GM18909 (cell line): ENCODE data around the gene FGFR3.

ENCODE experiments used
- ATAC-seq: cut with Tn5 transposase; IDR thresholded peaks from one replicate; pipeline ENCODE4 v1.9.1; 2021; ENCODE audit warnings: mild to moderate bottlenecking; ENCODE audit not compliant: unreplicated experiment, poor library complexity

The FGFR3 gene

DNA sequence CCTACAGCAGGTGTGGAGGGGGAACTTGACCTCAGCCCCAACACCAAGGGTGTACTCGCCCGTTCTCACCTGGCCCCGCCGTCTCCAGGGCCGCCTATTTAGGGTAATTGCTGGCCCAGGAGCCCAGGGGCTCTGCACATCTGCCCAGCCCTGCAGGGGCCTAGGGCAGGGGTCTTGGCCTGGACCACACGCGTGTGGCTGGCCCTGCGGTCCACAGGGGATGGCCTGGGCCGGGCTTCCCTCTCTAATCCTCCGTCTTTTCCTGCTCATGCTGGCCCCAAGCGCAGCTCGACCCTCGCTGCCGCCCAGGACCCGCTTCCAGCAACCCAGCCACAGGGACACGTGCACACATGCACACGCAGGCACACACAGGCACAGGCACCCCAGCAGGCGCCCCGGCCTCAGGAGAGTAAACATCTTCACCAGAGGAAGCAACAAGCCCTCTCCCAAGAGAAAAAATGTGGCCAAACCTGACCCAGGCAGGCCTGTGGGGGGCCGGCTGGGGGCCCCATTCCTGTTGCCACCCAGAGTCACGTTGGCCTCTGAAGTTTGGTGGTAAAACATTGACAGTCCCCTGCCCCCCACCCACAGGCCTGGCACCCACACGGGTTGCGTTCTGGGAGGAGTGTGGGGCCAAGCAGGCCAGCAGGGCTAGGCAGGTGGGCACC, 24.6 kb upstream of the FGFR3 start:
- ATAC-seq, result no peak

DNA sequence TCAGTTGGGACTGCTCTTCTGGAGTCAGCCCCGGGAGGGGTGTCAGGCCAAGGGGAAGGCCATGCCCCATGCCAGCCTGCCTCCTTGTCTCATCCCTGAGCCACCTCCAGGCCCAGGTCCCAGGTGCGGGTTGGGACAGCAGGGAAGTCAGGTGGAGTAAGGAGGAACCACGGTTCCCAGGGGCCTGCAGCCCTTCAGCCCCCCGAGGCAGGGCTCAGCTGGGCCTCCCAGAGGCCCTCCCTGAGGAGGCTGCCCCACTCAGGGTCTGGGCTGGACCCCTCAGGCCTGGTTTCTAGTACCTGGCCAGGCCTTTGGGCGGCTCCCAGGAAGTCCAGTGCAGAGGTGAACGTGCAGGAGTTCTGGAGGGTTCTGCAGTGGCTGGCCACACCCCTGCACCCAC, 23.4 kb upstream of the FGFR3 start:
- ATAC-seq, result no peak

DNA sequence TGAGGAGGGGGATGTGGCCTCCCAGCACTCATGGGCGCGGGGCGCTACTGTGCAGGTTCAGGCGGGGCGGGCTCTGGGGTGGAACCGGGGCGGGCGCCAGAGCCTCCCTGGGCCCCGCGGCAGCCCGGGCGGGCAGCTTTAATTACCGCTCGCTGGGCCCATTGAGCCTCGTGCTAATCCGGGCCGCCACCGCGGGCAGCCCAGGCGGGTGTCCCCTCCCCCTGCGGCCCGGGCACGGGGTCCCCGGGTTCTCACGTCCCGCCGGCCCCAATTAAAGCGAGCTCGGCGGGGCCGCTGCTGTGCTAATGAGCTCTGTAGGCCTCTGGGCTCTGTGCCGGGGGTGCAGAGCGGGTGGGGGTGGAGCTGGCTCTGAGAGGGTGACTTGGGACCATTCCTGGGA, 22.8 kb upstream of the FGFR3 start:
- no peak for ATAC-seq

DNA sequence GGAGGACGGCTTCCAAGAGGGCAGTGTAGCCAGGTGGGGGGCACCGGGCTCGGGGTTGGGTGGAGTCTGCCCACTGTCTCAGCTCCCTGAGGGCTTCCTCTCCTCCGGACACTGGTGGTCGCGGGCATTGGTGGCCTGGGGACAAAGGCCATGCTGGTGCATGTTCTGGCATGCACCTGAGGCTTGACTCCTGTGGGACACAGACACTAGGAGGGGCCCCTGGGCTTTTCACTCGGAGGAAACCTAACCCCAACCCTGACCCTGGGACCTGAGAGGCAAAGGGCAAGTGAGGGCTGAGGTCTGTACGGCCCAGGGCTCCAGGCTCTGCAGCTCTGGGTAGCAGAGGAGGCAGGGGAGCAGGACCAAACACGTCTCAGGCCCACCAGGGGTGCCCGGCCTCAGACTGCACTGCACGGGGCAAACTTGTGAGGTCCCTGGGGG, 22.3 kb upstream of the FGFR3 start:
- no peak for ATAC-seq

DNA sequence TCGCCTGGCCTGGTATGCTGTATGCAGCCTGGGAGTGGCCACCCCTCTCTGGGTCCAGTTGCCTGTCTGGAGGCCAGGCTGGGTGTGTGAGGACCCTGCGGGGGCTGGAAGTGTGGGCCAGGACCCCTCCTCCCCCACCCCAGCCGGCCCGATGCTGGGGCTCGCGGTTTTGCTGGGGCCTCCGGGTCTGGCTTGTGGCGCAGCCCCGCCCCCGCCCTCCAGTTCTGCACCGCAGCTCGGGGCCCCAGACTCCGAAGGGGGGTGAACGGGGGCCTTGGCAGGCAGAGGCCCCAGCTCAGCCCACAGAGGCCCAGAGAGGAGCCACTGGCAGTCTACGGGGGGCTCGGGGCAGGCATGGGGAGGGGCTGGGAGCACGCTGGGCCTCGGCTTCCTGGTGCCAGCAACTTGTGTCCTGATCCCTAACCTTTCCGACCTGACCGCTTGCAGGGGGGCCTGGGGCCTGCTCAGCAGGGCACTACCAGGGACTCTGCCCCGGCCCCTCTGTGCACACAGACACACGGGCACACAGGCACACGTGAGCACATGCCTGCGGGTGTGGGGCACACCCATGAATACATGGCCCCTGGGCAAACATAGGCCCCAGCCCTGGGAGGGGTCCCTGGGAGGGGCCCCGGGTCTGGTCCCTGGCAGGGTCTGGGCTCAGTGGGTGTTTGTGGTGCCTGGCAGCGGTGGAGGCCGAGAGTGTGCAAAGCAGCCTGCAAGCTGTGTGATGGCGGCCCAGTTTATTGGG, 21.4 kb upstream of the FGFR3 start:
- ATAC-seq, result no peak

DNA sequence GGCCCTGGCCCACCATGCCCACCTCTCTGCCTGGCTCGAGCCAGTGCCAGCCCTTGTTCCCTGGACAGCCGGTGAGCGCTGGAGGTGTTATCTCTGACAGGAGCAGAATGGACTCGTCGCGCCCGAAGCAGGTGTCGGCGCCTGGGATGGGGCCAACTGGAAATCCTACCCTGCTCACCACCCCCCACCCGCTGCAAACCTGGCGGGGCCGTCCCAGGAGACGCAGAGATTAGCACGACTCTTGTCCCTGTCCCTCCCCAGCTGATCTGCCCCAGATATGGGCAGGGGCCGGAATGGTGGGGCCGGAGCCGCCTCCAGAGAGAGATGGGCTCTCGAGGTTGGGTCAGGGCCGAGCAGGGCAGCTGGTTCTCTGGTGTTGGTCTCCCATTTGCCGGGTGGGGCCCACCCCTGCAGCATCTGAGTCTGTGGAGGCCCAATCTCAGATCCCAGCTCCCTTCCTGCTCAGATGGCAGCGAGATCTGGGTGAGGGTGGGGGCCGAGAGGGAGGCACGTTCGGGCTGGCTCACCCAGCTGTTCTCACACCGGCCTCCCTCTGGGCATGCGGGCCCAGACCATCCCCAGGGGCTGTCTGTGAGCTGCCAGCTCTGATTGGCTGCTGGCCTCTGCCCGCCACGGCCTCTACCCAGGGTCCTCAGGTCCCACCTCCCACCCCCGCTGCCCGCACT, 20.1 kb upstream of the FGFR3 start:
- ATAC-seq, result no peak

DNA sequence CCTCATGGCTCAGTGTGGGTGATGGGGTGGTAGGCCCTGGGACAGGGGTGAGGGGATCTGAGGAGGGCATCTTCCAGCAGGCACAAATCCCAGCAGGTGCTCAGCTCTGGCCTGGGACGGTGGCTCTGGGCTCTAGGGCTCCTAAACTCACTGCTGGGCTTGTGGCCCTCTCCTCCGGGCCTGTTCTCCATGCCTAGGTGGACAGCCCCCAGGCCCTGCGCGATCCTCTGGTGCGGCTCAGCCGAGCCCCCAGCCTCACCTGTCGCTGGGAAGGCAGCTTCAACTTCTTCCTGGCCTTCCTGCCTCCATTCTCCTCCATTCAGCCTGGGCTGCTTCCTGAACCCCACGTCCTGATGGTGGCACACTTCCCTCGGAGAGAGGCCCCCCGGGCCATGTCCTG, 19.3 kb upstream of the FGFR3 start:
- no peak for ATAC-seq

DNA sequence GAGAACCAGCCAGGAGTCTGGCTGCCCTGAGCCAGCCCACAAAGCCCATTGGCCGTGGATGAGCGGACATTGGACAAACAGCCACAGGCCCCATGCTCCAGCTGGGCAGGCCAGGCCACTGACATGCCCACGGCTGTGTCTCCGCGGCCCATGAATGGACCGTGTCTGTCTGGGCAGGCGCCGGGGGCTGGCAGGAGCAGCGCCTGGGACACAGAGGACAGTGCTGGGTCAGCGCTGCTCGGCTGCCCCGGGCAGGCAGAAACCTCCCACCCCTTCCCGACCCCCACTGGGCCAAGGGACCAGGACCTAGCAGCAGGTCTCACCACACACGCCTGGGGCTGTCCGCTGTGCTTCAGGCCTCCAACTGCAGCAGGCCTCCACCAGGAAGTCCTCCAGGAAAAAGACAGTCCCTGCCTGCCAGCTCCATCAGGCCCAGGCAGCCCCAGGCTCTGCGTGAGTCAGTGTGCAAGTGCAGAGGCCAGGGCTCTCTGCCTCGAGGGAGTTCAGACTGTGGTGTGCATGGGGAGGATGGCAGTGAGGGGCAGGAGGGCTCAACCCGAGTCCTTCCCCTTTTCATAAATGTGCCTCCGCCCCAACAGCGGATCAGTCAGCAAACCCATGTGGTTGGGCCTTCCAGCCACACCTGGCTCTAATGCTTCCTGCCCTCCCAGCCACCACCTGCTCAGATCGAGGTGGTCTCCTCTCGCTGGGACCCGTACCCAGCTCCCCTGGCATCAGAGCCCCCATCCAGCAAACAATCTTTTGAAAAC, 17.2 kb upstream of the FGFR3 start:
- no peak for ATAC-seq

DNA sequence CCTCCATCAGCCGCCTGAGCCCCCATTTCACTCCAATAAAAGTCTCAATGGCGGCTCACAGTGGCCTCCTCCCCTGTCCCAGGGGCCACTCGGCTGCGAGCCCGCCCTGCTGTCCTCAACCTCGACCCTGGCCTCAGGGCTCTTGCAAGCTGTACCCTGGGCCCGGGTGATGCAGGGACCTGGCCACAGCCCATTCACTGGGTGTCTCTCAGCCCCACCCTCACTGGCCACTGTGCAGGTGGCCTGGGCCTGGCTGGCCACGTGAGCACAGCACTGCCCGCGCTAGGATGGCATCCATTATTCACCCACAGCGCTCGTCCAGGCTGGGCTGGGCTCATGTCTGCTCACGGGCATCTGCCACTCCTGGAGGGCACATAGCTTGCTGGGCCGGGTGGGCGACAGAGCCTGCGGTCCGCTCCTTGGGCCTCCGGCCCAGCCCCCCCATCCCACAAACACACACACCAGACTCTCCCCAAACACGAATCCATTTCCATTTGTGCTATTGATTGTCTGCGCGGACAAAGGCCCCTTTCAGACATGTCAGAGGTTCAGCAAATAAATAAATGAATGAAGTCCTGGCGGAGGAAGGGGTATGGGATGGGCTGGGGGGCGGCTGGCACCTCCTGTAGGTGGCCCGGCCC, 16.5 kb upstream of the FGFR3 start:
- no peak for ATAC-seq

DNA sequence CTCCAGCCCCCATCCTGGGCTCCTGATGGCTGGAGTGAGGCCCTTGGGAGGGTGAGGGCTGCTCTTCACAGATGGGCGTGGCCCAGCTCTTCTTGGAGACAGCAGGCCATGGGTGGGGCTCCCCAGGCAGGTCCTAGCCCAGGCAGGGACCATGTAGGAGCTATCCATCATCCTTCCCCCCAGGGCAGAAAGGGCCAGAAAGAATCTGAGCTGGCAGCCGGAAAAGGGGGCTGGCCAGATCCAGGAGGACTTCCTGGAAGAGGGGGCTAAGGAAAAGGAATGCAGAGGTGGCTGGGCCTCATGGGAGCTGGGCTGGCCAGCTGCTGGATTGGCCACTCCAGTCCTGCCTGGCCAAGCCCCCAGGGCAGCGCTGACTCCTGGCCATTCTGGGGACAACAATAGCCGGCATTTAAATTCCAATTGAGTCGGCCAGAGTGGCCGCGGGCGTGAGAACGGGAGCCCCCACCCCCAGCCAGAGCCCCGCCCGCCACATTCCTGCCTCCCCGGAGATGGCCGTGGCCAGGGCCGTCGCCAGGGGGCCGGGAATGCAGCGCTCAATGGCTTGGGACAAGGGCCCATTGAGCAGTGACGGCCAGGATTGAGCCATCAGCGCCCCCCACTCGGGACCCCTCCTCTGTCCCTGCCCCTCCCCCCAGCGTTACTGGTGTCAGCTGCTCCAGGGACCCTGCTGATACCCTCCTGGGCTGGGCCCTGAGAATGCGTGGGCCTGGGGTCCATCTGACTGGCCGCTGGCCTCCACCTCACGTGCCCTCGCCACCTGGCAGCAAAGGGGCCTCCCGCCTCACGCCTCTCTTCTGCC, 15.1 kb upstream of the FGFR3 start:
- no peak for ATAC-seq

DNA sequence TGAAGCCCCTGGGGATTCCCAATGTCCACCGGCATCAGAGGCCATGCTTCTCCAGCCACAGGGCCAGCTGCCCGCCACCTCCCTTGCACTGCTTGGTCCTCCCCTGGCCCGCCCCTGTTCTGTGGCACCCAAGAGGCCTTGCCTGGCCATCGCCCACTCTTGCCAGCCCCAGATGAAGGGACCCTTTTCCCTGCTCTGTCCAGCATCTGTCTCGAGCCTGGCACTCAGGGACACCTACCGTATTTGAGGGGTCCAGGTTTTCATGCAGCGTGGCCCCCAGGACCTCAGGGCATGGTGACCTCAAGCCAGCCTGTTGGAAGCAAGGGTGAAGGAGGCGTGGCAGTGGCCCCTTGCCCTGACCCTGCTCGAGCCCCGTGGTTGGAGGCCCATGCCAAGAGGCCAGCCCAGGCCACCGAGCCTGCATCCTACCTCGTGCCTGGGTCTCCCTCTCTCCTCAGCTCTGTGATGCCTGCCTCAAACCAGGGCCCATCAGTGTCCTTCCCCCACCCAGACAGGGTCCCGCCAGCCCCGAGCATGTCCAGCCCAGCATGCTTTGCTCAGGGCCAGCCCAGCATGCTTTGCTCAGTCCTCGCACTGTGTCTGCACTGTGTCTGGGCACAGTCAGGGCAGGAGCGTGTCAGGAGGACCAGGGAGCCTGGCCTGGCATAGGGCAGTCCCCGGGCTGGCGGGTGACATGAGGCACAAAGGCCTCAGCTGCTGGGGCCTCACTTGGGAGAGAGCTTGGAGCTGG, 14.3 kb upstream of the FGFR3 start:
- no peak for ATAC-seq

DNA sequence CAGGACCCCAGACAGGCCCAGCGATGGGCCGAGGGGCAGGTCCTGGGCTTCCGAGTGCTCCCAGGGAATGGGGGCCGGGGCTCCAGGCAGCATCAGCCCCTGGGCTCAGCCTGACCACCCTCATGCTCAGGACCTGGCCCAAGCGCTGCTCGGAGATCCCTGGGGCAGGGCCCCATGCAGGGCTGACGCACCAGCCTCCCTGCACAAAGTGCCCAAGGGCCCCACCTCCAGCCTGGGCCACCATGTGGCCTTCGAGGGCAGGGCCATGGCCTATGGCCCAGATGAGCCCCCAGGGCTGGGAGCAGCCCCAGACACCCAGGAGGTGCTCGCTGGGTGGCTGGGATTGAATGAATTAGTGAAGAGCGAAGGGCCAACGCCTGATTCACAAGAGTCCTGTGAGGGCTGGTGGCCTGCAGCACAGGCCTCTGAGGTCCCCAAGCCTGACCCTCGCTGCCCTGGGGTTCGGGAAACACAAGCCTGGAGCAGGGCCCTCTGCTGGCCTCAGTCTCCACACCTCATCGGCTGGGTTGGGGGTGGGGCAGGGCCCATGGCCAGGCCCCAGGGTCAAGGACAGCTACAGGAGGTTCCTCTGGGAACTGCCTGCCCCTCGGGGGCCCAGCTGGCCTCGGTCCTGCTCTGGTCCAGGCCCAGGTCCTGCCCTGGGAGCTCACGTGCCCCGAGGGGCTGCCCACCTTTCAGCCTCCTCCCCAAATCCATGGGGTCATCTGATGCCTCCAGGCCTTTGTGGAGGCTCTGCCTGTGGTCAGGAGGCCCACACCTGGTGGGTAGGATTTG, 13.3 kb upstream of the FGFR3 start:
- ATAC-seq, result no peak

DNA sequence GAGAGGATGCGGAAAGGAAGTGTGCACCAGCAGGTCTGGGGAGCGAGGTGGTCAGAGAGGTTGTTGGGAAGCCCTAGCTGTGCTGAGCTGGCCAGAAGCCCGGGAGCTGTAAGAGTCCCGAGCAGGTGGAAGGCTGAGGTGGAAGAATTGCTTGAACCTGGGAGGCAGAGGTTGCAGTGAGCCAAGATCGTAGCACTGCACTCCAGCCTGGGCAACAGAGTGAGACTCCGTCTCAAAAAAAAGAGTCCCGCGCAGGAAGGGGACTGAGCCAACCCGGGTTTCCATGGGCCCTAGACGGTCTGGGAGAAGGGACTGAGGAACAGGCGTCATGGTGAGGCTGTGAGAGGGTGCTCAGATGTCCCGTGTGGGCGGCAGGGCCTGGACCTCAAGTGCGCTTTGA, 12.7 kb upstream of the FGFR3 start:
- no peak for ATAC-seq

DNA sequence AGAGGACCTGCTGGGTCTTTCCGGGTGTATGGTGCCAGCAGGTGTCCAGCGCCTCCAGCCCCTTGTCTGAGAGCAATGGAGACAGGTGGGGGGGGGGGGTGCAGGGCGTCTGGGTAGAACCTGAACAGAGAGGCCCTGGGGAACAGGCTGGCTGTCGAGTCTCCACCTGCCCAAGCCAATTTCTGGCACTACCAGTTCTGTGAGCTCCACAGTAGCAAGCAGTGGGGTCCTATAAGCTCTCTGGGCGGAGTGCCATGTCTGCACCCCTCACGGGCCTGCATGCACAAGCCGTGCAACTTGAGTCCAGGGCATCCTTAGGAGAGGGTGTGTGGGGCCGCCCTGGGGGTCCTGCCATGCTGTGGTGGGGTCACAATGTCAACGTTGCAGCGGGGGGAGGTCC, 10.1 kb upstream of the FGFR3 start:
- ATAC-seq, result no peak

DNA sequence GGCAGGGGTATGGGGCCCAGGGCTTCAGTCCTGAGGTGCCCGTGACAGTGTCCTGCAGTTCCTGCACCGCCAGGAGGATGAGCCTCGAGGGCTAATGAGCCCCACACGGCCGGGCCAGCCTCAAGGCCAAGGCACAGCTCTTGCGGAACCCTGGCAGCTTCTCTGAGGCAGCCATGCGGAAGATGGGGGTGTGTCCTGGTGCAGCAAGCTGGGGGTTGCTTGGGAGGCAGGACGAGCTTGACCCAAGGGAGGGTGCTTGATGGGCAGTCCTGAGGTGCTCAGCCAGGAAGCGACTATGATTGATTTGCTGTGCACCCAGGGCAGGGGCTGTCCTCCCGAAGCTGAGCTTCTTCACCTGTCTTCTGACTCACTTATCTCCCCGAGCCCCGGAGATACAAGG, 9.1 kb upstream of the FGFR3 start:
- ATAC-seq, result no peak

DNA sequence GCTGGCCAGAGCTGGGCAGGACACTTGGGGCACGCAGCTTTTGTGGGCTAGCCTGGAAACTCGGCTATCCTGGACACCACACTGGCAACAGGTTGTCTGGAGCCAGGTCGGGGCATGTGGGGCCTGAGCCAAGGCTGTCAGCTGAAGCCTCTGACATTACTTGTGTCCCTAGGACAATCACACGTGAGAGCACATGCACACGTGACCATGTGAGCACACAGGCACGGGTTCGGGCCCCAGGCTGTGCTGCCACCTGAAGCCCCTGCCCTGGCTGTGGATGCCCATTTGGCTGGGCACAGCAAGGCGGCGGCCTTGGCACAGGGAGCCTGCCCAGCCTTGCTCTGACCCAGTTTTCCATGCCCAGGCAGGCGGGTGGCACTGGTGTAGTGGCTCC, 8.7 kb upstream of the FGFR3 start:
- no peak for ATAC-seq

DNA sequence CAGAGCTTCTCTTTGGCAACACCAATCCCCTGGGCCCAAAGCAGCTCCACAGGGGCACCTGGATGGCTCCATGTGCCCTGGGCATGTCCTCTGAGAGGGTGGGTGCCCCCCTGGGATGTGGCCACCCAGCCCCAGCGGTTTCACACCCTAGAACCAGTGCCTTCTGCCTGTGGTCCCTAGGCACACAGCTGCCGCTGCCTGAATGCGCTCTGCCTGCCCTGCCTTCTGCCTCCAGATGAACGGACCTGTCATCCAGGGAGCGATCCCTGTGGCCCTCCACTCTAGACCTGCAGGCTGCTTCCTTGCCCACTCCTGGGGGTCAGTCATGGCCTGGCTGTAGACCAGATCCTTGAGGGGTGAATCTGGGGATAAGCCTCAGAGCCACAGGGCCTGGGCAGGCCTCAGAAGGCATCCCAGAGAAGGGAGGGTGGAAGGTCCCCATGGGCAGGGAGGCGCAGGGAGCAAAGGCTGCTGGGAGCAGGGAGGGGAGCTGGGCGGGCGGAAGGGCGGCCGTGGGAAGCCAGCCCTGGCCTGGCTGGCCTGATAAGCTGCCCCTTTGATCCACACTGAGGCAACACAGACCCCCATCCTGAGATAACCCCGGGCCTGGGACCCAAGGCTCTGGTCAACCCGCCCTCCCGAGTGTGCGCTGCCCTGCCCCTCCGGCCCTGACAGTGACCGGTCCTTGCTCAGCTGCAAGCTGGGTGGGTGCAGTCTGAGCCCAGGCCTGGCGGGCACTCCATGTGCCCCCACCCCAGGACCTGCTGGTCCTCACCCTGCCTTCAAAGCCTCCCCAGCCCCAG, 8.1 kb upstream of the FGFR3 start:
- no peak for ATAC-seq
